SK-N-SH treated with all-trans-retinoic acid at 6 μM for 48 hours (cell line): ENCODE data around the gene METTL13.

Experiments used
- ATAC-seq: fragments of 200-7000 bp; cut with Tn5 transposase; 3 replicates; pipeline ENCODE4 v1.9.1; 2020; ENCODE audit warnings: mild to moderate bottlenecking, moderate library complexity
- ARNTL ChIP-seq: fragments of 450-650 bp; formaldehyde crosslinking; IDR thresholded peaks from 2 replicates; pipeline ENCODE4 v1.5.0; 2020; ENCODE audit warnings: low read depth, mild to moderate bottlenecking, moderate library complexity, borderline replicate concordance
- BACH2 ChIP-seq: fragments of 250-450 bp; sonication (Bioruptor Pico); IDR thresholded peaks from 2 replicates; pipeline ENCODE4 v1.9.0; 2021; ENCODE audit warnings: mild to moderate bottlenecking, borderline replicate concordance
- CREB5 ChIP-seq: fragments of 250-450 bp; sonication (Bioruptor Pico); IDR thresholded peaks from 2 replicates; pipeline ENCODE4 v1.5.1; 2020; ENCODE audit warnings: low read depth, mild to moderate bottlenecking, moderate library complexity
- CSDC2 ChIP-seq: fragments of 250-450 bp; sonication (Bioruptor Pico); IDR thresholded peaks from 2 replicates; pipeline ENCODE4 v1.5.0; 2020; ENCODE audit warnings: mild to moderate bottlenecking, moderate library complexity
- ESRRG ChIP-seq: fragments of 250-450 bp; sonication (Bioruptor Pico); IDR thresholded peaks from 2 replicates; pipeline ENCODE4 v1.6.1; 2021; ENCODE audit warnings: mild to moderate bottlenecking
- GLIS3 ChIP-seq: fragments of 250-450 bp; sonication (Bioruptor Pico); IDR thresholded peaks from 2 replicates; pipeline ENCODE4 v1.5.0; 2020; ENCODE audit warnings: mild to moderate bottlenecking, moderate library complexity
- ISL1 ChIP-seq: fragments of 250-450 bp; sonication (Bioruptor Pico); IDR thresholded peaks from 2 replicates; pipeline ENCODE4 v2.1.2; 2022; ENCODE audit warnings: mild to moderate bottlenecking, moderate library complexity
- OSR1 ChIP-seq: fragments of 250-450 bp; sonication (Bioruptor Pico); IDR thresholded peaks from 2 replicates; pipeline ENCODE4 v1.8.0; 2022; ENCODE audit warnings: moderate library complexity, mild to moderate bottlenecking, inconsistent platforms
- PATZ1 ChIP-seq: fragments of 250-450 bp; sonication (Bioruptor Pico); IDR thresholded peaks from 2 replicates; pipeline ENCODE4 v1.8.0; 2020; ENCODE audit warnings: mild to moderate bottlenecking, moderate library complexity, borderline replicate concordance
- POU6F1 ChIP-seq: fragments of 250-450 bp; sonication (Bioruptor Pico); IDR thresholded peaks from 2 replicates; pipeline ENCODE4 v1.8.0; 2021; ENCODE audit warnings: low read depth, mild to moderate bottlenecking, moderate library complexity, borderline replicate concordance
- PPARA ChIP-seq: fragments of 250-450 bp; sonication (Bioruptor Pico); IDR thresholded peaks from 2 replicates; pipeline ENCODE4 v1.5.0; 2020; ENCODE audit warnings: mild to moderate bottlenecking, borderline replicate concordance
- RARB ChIP-seq: fragments of 250-450 bp; sonication (Bioruptor Pico); IDR thresholded peaks from 2 replicates; pipeline ENCODE4 v1.8.0; 2021; ENCODE audit warnings: mild to moderate bottlenecking, moderate library complexity
- SNAI2 ChIP-seq: fragments of 250-450 bp; sonication (Bioruptor Pico); IDR thresholded peaks from 2 replicates; pipeline ENCODE4 v1.5.0; 2020; ENCODE audit warnings: mild to moderate bottlenecking, moderate library complexity
- TCF4 ChIP-seq: fragments of 250-450 bp; sonication (Bioruptor Pico); IDR thresholded peaks from 2 replicates; pipeline ENCODE4 v1.8.0; 2021; ENCODE audit warnings: mild to moderate bottlenecking, moderate library complexity, borderline replicate concordance
- TOX ChIP-seq: fragments of 250-450 bp; sonication (Bioruptor Pico); IDR thresholded peaks from 2 replicates; pipeline ENCODE4 v1.8.0; 2021; ENCODE audit warnings: mild to moderate bottlenecking, moderate library complexity, borderline replicate concordance
- TSHZ2 ChIP-seq: fragments of 250-450 bp; sonication (Bioruptor Pico); IDR thresholded peaks from 2 replicates; pipeline ENCODE4 v1.5.0; 2020; ENCODE audit warnings: mild to moderate bottlenecking, moderate library complexity
- ZC3H10 ChIP-seq: fragments of 250-450 bp; sonication (Bioruptor Pico); IDR thresholded peaks from 2 replicates; pipeline ENCODE4 v1.5.1; 2021; ENCODE audit warnings: mild to moderate bottlenecking, moderate library complexity
- ZFP3 ChIP-seq: fragments of 250-450 bp; sonication (Bioruptor Pico); IDR thresholded peaks from 2 replicates; pipeline ENCODE4 v1.5.0; 2020; ENCODE audit warnings: mild to moderate bottlenecking, moderate library complexity
- ZFP30 ChIP-seq: fragments of 450-650 bp; formaldehyde crosslinking; IDR thresholded peaks from 2 replicates; pipeline ENCODE4 v1.5.0; 2022; ENCODE audit warnings: mild to moderate bottlenecking, moderate library complexity
- ZNF565 ChIP-seq: fragments of 450-650 bp; formaldehyde crosslinking; conservative IDR thresholded peaks from 2 replicates; pipeline ENCODE4 v1.5.0; 2020; ENCODE audit warnings: low read depth, mild to moderate bottlenecking, moderate library complexity
- ZNF70 ChIP-seq: fragments of 450-650 bp; formaldehyde crosslinking; IDR thresholded peaks from 2 replicates; pipeline ENCODE4 v1.5.0; 2020; ENCODE audit warnings: mild to moderate bottlenecking, moderate library complexity
- ZNF8 ChIP-seq: fragments of 450-650 bp; formaldehyde crosslinking; IDR thresholded peaks from 2 replicates; pipeline ENCODE4 v1.5.0; 2020; ENCODE audit warnings: mild to moderate bottlenecking, moderate library complexity

Gene METTL13

GRCh38 chr1:171834821-171835220 is 53.4 kb downstream of the METTL13 start:
- no peak for ATAC-seq
- TF ChIP-seq TOX (CRISPR knock-in tag) (no peak), BACH2 (CRISPR knock-in tag) (no peak), ZC3H10 (CRISPR knock-in tag) (no peak), PATZ1 (CRISPR knock-in tag) (no peak), OSR1 (no peak), ARNTL (CRISPR knock-in tag) (no peak), TSHZ2 (no peak), GLIS3 (CRISPR knock-in tag) (no peak), ZNF70 (no peak), POU6F1 (CRISPR knock-in tag) (no peak), TCF4 (CRISPR knock-in tag) (no peak)

DNA sequence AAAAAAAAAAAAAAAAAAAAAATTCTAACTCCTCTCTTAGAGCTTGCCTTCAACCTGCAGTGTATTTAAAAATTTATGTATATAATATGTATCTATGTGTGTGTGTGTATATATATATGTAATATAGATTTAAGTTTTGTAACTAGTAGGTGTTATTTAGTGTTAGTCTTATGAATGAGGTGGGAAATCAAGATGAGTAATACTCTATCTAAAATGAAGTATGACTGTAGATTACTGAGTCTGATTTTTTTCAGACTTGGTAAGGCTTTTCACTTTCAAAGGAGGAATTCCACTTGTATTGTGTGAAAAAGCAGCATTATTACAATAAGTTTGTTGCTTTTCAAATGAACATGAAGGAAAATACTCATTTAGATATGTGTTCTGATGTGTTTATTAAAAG is 54.4 kb downstream of the METTL13 start:
- ATAC-seq = no peak
- TF ChIP-seq ISL1 (no peak), ESRRG (CRISPR knock-in tag) (no peak), OSR1 (no peak), TOX (CRISPR knock-in tag) (no peak), PATZ1 (CRISPR knock-in tag) (no peak), CSDC2 (CRISPR knock-in tag) (no peak), TSHZ2 (no peak), POU6F1 (CRISPR knock-in tag) (no peak), ZFP30 (CRISPR knock-in tag) (no peak), GLIS3 (CRISPR knock-in tag) (no peak), CREB5 (CRISPR knock-in tag) (no peak), TCF4 (CRISPR knock-in tag) (no peak), ZNF8 (CRISPR knock-in tag) (no peak), ZC3H10 (CRISPR knock-in tag) (no peak), PPARA (CRISPR knock-in tag) (no peak), RARB (no peak), SNAI2 (CRISPR knock-in tag) (no peak), ZNF565 (CRISPR knock-in tag) (no peak), ZFP3 (CRISPR knock-in tag) (no peak)
